Heart right ventricle (tissue), 16 donors: Measurements from ENCODE around the gene DUOX2. TPM values are rescaled to one million over a fixed set of nuclear protein-coding genes. Genes with fewer than 3 reads are reported as not detected.
"Not testable (repeated sequence)": the region's sequence is repeated elsewhere in the genome, so short reads cannot be mapped to it uniquely, and the experiment has no call there.

Source experiments
- ATAC-seq, 8 donors: fragments of 200-7000 bp; cut with Tn5 transposase; one replicate each; pipeline ENCODE4 v1.9.1; 2020; ENCODE audit warnings: mild to moderate bottlenecking in 8 of 8, moderate library complexity in 8 of 8, moderate number of reproducible peaks in 1 of 8
- DNase-seq, 2 donors: peaks; one replicate each; pipeline ENCODE4 v3.0.0-alpha.2; 2020
- H3K27ac ChIP-seq, 10 donors: fragments of 200-600 bp; sonication (generic) in 2 of 10; one replicate each; pipeline versions ENCODE4 v1.5.0 to v1.8.0; 2020 to 2022; ENCODE audit warnings: mild to moderate bottlenecking in 3 of 10
- H3K27me3 ChIP-seq, 7 donors: fragments of 200-600 bp; one replicate each; pipeline ENCODE4 v1.8.0; 2021 to 2022; ENCODE audit warnings: mild to moderate bottlenecking in 2 of 7
- H3K36me3 ChIP-seq, 9 donors: fragments of 200-600 bp; sonication (generic) in 1 of 9; one replicate each; pipeline versions ENCODE4 v1.5.0 to v1.8.0; 2020 to 2022; ENCODE audit warnings: mild to moderate bottlenecking in 2 of 9
- H3K4me1 ChIP-seq, 9 donors: fragments of 200-600 bp; sonication (generic) in 1 of 9; one replicate each; pipeline versions ENCODE4 v1.5.0 to v1.8.0; 2020 to 2022; ENCODE audit warnings: mild to moderate bottlenecking in 4 of 9
- H3K4me3 ChIP-seq, 10 donors: fragments of 200-600 bp; sonication (generic) in 2 of 10; one replicate each; pipeline versions ENCODE4 v1.5.0 to v1.8.0; 2020 to 2022; ENCODE audit warnings: mild to moderate bottlenecking in 7 of 10, moderate library complexity in 2 of 10
- H3K9me3 ChIP-seq, 11 donors: fragments of 200-600 bp in 10 of 11; sonication (generic) in 2 of 11; one replicate each; pipeline versions ENCODE4 v1.5.0 to v1.8.0; 2013 to 2022; ENCODE audit warnings: mild to moderate bottlenecking in 2 of 11, control low read depth in 1 of 11, moderate library complexity in 1 of 11
- WGBS, 2 donors: extraction: QIAGEN DNeasy Blood & Tissue Kit; methylation state at CpG; one replicate each; pipeline ENCODE4 v1.1.7; 2013; ENCODE audit warnings: inconsistent platforms in 1 of 2; 5-methylcytosine and 5-hydroxymethylcytosine counted together
- intact Hi-C, 10 donors: fragments of 100-400 bp; cut with DNase I; formaldehyde crosslinking; loops; one replicate each; pipeline versions ENCODE4 v1.11.1 to v1.14.2; 2022
- polyA plus RNA-seq, 2 donors: library from polyadenylated mRNA; stranded (reverse); fragments of 200-250 nt; gene quantifications; one replicate each; pipeline ENCODE4 v1.2.3, GENCODE V29; 2013
- total RNA-seq, 10 donors: library from RNA; stranded (reverse); fragmentation: NEBNext Ultra II Directional in 3 of 10; extraction: Animal tissue kit (Norgen Biotek cat#: 25700) in 3 of 10; gene quantifications; one replicate each; pipeline versions ENCODE4 v1.2.1 to v1.2.4, GENCODE V29; 2021 to 2023
- TF ChIP-seq, protein P1 (sequence below), 9 donors: fragments of 200-600 bp; sonication (generic) in 2 of 9; IDR thresholded peaks; one replicate each; pipeline versions ENCODE4 v1.5.0 to v1.8.0; 2021 to 2022; ENCODE audit warnings: antibody characterized with exemption in 9 of 9, mild to moderate bottlenecking in 5 of 9, moderate library complexity in 1 of 9
- donor health status: Arrhythmogenic right ventricular cardiomyopathy.
- donor health status: ischemic (EF 13 %, LVEDD 7.1; RV severe dilation, severe dysfunction).
- donor health status: healthy with polysubstance abuse.
- donor health status: DM: no; HTN: yes; CAD: no.
- donor health status: DM: no; HTN: no; CAD: no.
- donor health status: ischemic (EF 25% LVEDD 6.9; RV normal size, moderate dysfunction).
- donor health status: ischemic (EF 25% LVEDD 5.7; RV mildly dilated, moderate dysfunction).
- donor health status: healthy.
- donor health status: DM: yes; HTN: yes; CAD: no.
- donor health status: Ischemic cardiomyopathy.
- donor health status: ischemic (EF 35%, LVEDD 5.7; RV mildly dilated, moderate dysfunction).
- donor health status: nonischemic (EF 11% LVEDD 7.7; RV severe dilation, severe dysfunction).
- donor health status: DM: yes; HTN: yes; CAD: no.
- donor health status: PGD.
- donor health status: ischemic (EF 29% LVEDD 5.4; RV normal size, mild dysfunction).
- donor health status: nonischemic (EF 23%, LVEDD 6.1; RV moderate dilation, normal function).

The DUOX2 gene
- total and polyA plus RNA-seq, 12 donors = 0.03 to 0.73 (median 0.15) TPM; not detected in 1

DNA sequence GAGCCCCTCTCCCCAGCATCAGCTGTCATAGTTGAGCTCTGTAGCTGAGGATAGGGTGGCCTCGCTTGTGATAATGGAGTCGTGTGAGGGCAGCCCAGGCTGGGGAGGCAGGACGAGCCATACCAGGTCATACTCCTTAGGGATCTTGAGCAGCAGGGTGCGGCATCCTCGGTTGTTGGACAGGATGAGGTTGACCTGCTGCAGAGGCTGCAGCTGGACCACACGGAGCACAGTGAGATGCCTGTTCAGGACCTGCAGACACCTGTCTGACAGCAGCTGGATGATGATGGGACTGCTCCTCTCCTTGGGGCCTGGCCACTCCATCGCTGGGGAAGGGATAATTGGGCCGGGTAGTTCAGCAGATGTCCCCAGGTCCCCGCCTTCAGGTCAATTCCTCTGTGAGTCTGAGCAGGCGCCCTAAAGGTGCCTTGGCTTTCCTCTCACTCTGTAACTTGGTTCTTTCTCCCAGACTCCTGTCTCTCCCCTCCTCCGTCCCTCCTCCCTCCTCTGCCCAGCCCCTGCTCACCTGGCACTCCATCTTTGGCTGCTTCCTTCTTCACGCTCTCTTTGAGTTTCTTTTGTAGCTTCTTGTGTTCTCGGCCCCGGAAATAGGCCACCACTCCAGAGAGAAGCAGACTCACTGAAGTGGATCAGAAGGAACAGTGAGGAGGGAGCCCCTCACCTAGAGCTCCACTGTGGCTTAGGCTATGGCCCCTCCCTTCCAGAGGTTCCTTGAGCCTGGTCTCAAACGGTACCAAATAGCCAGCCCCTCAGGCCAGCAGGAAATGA is 7.8 kb downstream of the DUOX2 start:
- TF ChIP-seq, protein P1, sequence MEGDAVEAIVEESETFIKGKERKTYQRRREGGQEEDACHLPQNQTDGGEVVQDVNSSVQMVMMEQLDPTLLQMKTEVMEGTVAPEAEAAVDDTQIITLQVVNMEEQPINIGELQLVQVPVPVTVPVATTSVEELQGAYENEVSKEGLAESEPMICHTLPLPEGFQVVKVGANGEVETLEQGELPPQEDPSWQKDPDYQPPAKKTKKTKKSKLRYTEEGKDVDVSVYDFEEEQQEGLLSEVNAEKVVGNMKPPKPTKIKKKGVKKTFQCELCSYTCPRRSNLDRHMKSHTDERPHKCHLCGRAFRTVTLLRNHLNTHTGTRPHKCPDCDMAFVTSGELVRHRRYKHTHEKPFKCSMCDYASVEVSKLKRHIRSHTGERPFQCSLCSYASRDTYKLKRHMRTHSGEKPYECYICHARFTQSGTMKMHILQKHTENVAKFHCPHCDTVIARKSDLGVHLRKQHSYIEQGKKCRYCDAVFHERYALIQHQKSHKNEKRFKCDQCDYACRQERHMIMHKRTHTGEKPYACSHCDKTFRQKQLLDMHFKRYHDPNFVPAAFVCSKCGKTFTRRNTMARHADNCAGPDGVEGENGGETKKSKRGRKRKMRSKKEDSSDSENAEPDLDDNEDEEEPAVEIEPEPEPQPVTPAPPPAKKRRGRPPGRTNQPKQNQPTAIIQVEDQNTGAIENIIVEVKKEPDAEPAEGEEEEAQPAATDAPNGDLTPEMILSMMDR (IDR thresholded peaks at IDR 0.05) = no peak
- H3K27me3 ChIP-seq = peaks cover 0 to 53% (median 28%) of the 10 kb centered on the region in 7 donors
- 76 to 79% methylated on average over 15 of the region's 15 CpGs for WGBS, 2 donors

DNA sequence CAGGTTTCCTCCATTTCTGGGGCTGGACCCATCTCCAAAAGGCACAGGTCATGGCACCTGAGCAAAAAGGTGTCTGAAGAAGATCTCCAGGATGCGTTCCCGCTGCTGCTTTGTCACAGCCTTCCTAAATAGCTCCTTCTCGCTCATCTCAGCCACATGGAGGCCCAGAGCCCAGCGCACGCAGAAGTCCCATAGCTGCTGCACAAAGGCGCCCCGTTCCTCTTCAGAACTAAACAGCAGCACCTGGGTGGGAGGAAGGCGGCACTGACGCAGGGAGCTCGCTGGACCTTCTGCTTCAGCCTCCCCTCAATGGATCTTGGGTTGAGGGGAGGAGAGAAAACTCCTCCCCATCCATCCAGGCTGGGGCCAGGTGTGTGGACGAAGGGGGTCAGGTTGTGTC is 8.4 kb downstream of the DUOX2 start:
- H3K4me1 ChIP-seq = no peaks in the 10 kb centered on the region
- TF ChIP-seq, protein P1 (IDR thresholded peaks at IDR 0.05) = no peak
- intact Hi-C loops = no loop called here
- peaks cover 0 to 53% (median 26%) of the 10 kb centered on the region in 7 donors for H3K27me3 ChIP-seq
- ATAC-seq (no peak), DNase-seq (no peak)
- no peaks in the 10 kb centered on the region for H3K9me3 ChIP-seq
- WGBS, 2 donors = 91 to 94% methylated on average over 11 of the region's 11 CpGs
- H3K27ac ChIP-seq = no peak overlapping the region
- H3K36me3 ChIP-seq = no peaks in the 10 kb centered on the region
- H3K4me3 ChIP-seq = no peak overlapping the region

More for the DNA sequence above, 7.8 kb downstream of the DUOX2 start:
- Histone ChIP-seq H3K27ac (no peak overlapping the region), H3K36me3 (no peaks in the 10 kb centered on the region), H3K4me1 (no peaks in the 10 kb centered on the region), H3K4me3 (no peak overlapping the region), H3K9me3 (no peaks in the 10 kb centered on the region)
- no peak for DNase-seq
- intact Hi-C loops = no loop called here
- no peak for ATAC-seq

DNA sequence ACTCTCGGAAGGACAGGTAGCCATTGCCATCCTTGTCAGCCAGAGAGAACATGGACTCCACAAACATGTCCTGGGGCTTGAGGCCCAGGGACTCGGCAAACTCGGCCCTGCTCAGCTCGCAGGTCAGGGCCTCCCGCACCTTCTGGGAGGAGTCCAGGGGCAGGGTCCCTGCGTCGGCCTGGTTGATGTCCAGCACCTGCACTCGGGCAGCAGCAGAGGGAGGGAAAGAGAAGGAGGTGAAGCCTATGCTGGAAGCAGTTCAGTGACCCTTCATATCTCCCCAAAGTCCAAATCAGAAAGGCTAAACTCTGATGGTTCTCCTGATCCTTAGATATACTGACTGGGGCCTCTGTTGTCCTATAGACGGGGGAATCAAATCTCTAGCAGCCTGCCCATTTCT is 9.8 kb downstream of the DUOX2 start:
- 90% methylated on average over 9 of the region's 9 CpGs for WGBS, 2 donors

DNA sequence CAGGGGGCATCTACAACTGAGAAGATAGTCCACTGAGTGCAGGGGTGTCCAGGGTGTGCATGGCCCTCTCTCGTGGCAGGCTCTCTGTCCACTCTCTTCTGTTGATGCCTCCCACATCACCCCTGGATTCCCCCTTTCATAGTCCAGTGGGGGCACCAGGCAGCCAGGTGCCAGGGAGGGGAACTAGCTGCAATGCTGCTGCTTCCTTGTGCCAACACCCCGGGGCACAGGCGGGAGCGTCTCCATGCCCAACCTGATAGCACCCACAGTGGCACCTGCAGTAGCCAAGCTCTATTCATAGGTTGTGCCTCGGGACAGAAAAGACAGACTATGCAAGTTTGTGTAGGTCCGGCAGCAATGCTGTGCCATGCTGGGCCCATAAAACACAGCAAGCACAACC is 11.7 kb downstream of the DUOX2 start:
- ATAC-seq (no peak), DNase-seq (no peak)
- Histone ChIP-seq H3K27me3 (peaks cover 0 to 25% (median 0%) of the 10 kb centered on the region in 7 donors), H3K36me3 (no peaks in the 10 kb centered on the region), H3K9me3 (no peaks in the 10 kb centered on the region), H3K4me1 (no peaks in the 10 kb centered on the region), H3K27ac (no peak overlapping the region), H3K4me3 (no peak overlapping the region)
- TF ChIP-seq, protein P1 (IDR thresholded peaks at IDR 0.05) = no peak
- WGBS, 2 donors = 88 to 95% methylated on average over 6 of the region's 6 CpGs
- intact Hi-C loops = no loop called here

More for the DNA sequence above, 9.8 kb downstream of the DUOX2 start:
- H3K4me1 ChIP-seq, H3K9me3 ChIP-seq, H3K27ac ChIP-seq, ATAC-seq, H3K36me3 ChIP-seq, DNase-seq, intact Hi-C loops, H3K4me3 ChIP-seq: not testable (repeated sequence)
- peaks cover 0 to 42% (median 12%) of the 10 kb centered on the region in 7 donors for H3K27me3 ChIP-seq

DNA sequence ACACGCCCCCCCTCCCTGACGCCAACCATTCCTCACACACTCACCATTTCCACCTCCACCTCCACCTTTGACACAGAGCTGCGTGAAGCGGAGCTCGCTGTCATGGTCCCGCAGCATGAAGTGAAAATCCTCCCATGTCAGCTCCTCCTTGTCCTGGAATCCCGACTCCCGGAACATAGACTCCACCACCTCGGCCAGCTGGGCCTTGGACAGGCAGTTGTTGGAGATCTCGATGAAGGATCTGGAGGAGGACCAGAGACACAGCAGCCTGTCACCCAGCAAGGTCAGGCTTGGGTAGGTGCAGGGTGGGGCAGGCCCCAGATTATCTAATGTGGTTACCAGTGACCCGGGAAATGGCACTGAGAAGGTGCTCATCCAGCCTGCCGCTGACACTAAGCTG is 12.2 kb downstream of the DUOX2 start:
- H3K9me3 ChIP-seq = no peaks in the 10 kb centered on the region
- H3K27ac ChIP-seq = no peak overlapping the region
- no peaks in the 10 kb centered on the region for H3K36me3 ChIP-seq
- TF ChIP-seq, protein P1 (IDR thresholded peaks at IDR 0.05) = no peak
- WGBS, 2 donors = 92% methylated on average over 12 of the region's 12 CpGs
- H3K4me1 ChIP-seq = no peaks in the 10 kb centered on the region
- intact Hi-C loops = no loop called here
- peaks cover 0 to 20% (median 0%) of the 10 kb centered on the region in 7 donors for H3K27me3 ChIP-seq
- DNase-seq = no peak
- H3K4me3 ChIP-seq = no peak overlapping the region
- ATAC-seq = no peak
